CD4-positive, alpha-beta T cell (primary cell): ENCODE measurements around the gene PIK3R1. TPM values are rescaled to one million over a fixed set of nuclear protein-coding genes. Genes with fewer than 3 reads are reported as not detected.

Experiments used
- ATAC-seq: fragments of 200-7000 bp; cut with Tn5 transposase; one replicate; pipeline ENCODE4 v1.10.0; 2022; ENCODE audit warnings: mild to moderate bottlenecking; ENCODE audit not compliant: poor library complexity
- CTCF ChIA-PET: fragments of 350-600 bp; sonication (Branson Sonifier 250); formaldehyde crosslinking; loops from one replicate; lab custom pipeline; 2021; ENCODE audit warnings: antibody characterized with exemption, inconsistent platforms; lab: Charles Lee
- POLR2A ChIA-PET: fragments of 350-600 bp; sonication (Branson Sonifier 250); formaldehyde crosslinking; loops from one replicate; lab custom pipeline; 2021; ENCODE audit warnings: antibody characterized with exemption, inconsistent platforms; lab: Charles Lee
- DNase-seq, 14 experiments: peaks; one replicate each; pipeline ENCODE4 v3.0.0-alpha.2; 2013 to 2020; ENCODE audit warnings: mixed read lengths in 2 of 14
- H3K27ac ChIP-seq, 2 donors: one replicate each; pipeline versions ENCODE4 v1.5.1 to v1.7.0; 2013; ENCODE audit warnings: low read length in 2 of 2, low read depth in 1 of 2, mild to moderate bottlenecking in 1 of 2
- H3K27me3 ChIP-seq, 2 experiments: 1 replicate in 1 of 2; 2 replicates in 1 of 2; pipeline versions ENCODE4 v1.6.1 to v1.7.0; 2013; ENCODE audit warnings: low read length in 2 of 2, control low read depth in 1 of 2, mild to moderate bottlenecking in 1 of 2, moderate library complexity in 1 of 2; ENCODE audit not compliant: insufficient read depth in 2 of 2, control insufficient read depth in 1 of 2
- H3K36me3 ChIP-seq: one replicate; pipeline ENCODE4 v1.6.1; 2013; ENCODE audit warnings: low read length, control low read depth; ENCODE audit not compliant: insufficient read depth
- H3K4me1 ChIP-seq: one replicate; pipeline ENCODE4 v1.6.1; 2013; ENCODE audit warnings: low read length, control low read depth; ENCODE audit not compliant: insufficient read depth
- H3K4me3 ChIP-seq: one replicate; pipeline ENCODE4 v1.5.1; 2013; ENCODE audit warnings: mild to moderate bottlenecking, low read length, moderate library complexity
- H3K9me3 ChIP-seq, 2 experiments: 1 replicate in 1 of 2; 2 replicates in 1 of 2; pipeline versions ENCODE4 v1.6.1 to v1.7.0; 2013; ENCODE audit warnings: low read length in 2 of 2, mild to moderate bottlenecking in 2 of 2, control low read depth in 1 of 2, moderate library complexity in 1 of 2; ENCODE audit not compliant: control insufficient read depth in 1 of 2, insufficient read depth in 1 of 2
- H3K27ac Mint-ChIP-seq: one replicate; pipeline ENCODE4 v1.8.0; 2020; ENCODE audit warnings: mixed read lengths
- H3K27me3 Mint-ChIP-seq: one replicate; pipeline ENCODE4 v1.8.0; 2021; ENCODE audit warnings: mixed read lengths
- H3K36me3 Mint-ChIP-seq: one replicate; pipeline ENCODE4 v1.8.0; 2021; ENCODE audit warnings: low read depth, mixed read lengths
- H3K4me1 Mint-ChIP-seq: one replicate; pipeline ENCODE4 v1.8.0; 2021; ENCODE audit warnings: low read depth, mixed read lengths
- H3K4me3 Mint-ChIP-seq: one replicate; pipeline ENCODE4 v1.8.0; 2020; ENCODE audit warnings: mild to moderate bottlenecking, mixed read lengths
- H3K9me3 Mint-ChIP-seq: one replicate; pipeline ENCODE4 v1.8.0; 2020; ENCODE audit warnings: mixed read lengths
- intact Hi-C, 2 experiments: fragments of 100-400 bp; cut with DNase I in 1 of 2; cut with micrococcal nuclease in 1 of 2; formaldehyde crosslinking; loops; one replicate each; pipeline versions ENCODE4 v1.15.1 to v1.9.0; 2023 to 2025; cut with DNase I, micrococcal nuclease
- total RNA-seq, 174 experiments: library from RNA in 2 of 174; stranded (reverse) in 2 of 174; gene quantifications; one replicate each; pipeline ENCODE4 v1.2.3 and lab custom pipeline; 2021 to 2026
- TF ChIP-seq, protein P1 (sequence below): fragments of 200-600 bp; IDR thresholded peaks from one replicate; pipeline ENCODE4 v1.8.0; 2022; ENCODE audit warnings: antibody characterized with exemption, mild to moderate bottlenecking

PIK3R1 gene
- total RNA-seq, 2 experiments from 2014 or later = 455 to 459 TPM

DNA sequence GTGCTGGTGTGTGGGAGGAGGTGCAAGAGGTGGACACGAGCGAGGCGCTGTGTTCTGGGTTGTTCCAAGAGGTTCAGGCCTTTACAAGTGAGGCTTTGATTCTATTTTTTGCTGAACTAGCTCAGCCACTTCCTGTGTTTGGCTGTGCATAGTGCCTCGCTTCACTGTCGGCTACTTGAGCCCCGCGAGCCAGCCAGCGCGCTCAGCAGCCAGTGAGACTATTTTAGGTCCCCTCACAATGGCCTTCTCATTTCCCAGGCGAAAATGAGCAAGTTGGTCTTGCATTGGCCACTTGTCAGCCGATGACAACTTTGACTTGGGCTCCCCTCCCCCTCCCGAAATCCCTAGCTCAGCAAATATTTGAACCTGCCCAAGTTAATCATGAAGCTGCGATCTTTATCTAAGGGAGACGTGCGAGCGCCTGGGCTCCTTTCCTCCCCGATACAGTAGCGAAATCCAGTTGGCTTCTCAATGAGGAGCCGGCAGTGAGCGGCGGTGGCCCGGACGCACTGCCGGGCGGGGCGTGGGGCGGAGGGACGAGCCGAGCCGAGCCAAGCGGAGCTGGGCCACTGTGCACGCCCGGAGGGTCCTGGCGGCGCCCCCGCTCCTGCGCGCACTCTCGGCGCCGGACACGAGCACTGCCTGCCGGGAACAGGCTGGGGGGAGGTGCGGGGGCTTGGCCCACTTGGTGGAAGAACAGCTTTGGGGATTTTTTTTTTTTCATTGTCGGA, 72.6 kb downstream of the PIK3R1 start:
- Histone ChIP-seq H3K4me3 (peak overlapping the region; percentile 65), H3K27ac (peak overlapping the region; percentile 45 to 52), H3K4me1 (peaks cover 46% of the 10 kb centered on the region), H3K9me3 (no peaks in the 10 kb centered on the region), H3K27me3 (no peaks in the 10 kb centered on the region), H3K36me3 (peaks cover 41% of the 10 kb centered on the region)
- no peaks in the 10 kb centered on the region for H3K9me3 Mint-ChIP-seq
- H3K27ac Mint-ChIP-seq = peak overlapping the region; percentile 91
- ATAC-seq (peak; percentile 73), DNase-seq (peak; percentile 19 to 81 (median 34))
- peak overlapping the region; percentile 94 for H3K4me3 Mint-ChIP-seq
- H3K27me3 Mint-ChIP-seq = no peaks in the 10 kb centered on the region
- peaks cover 89% of the 10 kb centered on the region for H3K36me3 Mint-ChIP-seq
- ChIA-PET POLR2A (interaction anchor here (0.9 to 3.5 kb wide), 11 partner anchors 8 to 171 kb away, joined by 3 to 18 read pairs (median 4); partner anchors contain the start of gene PIK3R1), CTCF (interaction anchor here (1.6 to 3.2 kb wide), 4 partner anchors 10 to 172 kb away, joined by 6 to 16 read pairs (median 10); no protein-coding TSS in a partner anchor)
- TF ChIP-seq, protein P1, sequence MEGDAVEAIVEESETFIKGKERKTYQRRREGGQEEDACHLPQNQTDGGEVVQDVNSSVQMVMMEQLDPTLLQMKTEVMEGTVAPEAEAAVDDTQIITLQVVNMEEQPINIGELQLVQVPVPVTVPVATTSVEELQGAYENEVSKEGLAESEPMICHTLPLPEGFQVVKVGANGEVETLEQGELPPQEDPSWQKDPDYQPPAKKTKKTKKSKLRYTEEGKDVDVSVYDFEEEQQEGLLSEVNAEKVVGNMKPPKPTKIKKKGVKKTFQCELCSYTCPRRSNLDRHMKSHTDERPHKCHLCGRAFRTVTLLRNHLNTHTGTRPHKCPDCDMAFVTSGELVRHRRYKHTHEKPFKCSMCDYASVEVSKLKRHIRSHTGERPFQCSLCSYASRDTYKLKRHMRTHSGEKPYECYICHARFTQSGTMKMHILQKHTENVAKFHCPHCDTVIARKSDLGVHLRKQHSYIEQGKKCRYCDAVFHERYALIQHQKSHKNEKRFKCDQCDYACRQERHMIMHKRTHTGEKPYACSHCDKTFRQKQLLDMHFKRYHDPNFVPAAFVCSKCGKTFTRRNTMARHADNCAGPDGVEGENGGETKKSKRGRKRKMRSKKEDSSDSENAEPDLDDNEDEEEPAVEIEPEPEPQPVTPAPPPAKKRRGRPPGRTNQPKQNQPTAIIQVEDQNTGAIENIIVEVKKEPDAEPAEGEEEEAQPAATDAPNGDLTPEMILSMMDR = no peak
- H3K4me1 Mint-ChIP-seq = peaks cover 93% of the 10 kb centered on the region
- intact Hi-C loops = loop anchor here (1.0 to 10.0 kb wide), 7 partner anchors 36 to 1283 kb away; partner anchors contain the start of gene SLC30A5 (in 1 of the 2)

DNA sequence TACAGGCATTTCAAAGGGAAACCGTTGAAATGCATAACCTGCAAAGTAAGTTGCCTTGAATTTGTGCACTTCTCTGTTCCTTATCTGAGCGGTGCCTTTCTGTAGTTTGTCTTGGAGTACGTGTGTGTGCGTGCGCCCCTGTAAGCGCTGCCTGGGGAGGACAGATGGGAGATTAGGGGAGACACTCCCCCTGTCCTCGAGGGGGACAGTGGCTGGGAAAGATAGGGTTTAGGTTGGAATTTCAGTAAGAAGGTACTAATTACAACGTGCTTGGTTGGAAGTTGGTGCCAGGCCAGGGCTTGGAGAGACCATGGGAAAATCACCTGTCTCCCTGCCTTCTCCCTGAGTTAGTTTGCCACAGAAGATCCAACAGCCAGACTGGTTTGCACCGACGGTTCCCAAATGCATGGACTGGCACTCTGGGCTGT, 73.2 kb downstream of the PIK3R1 start:
- Histone ChIP-seq H3K27me3 (no peaks in the 10 kb centered on the region), H3K9me3 (no peaks in the 10 kb centered on the region), H3K4me3 (peak overlapping the region; percentile 65), H3K27ac (peak overlapping the region in 1 of 2 donors; percentile 45), H3K4me1 (peaks cover 43% of the 10 kb centered on the region), H3K36me3 (peaks cover 41% of the 10 kb centered on the region)
- CTCF ChIA-PET = interaction anchor here (1.6 to 3.2 kb wide), 4 partner anchors 9 to 171 kb away, joined by 6 to 16 read pairs (median 10); no protein-coding TSS in a partner anchor
- intact Hi-C loops = loop anchor here (1.0 to 10.0 kb wide), 7 partner anchors 36 to 1284 kb away; partner anchors contain the start of gene SLC30A5 (in 1 of the 2)
- Mint-ChIP-seq H3K27ac (peak overlapping the region; percentile 91), H3K4me1 (peaks cover 88% of the 10 kb centered on the region), H3K9me3 (no peaks in the 10 kb centered on the region), H3K36me3 (peaks cover 90% of the 10 kb centered on the region), H3K4me3 (peak overlapping the region; percentile 94), H3K27me3 (no peaks in the 10 kb centered on the region)
- TF ChIP-seq, protein P1 = no peak
- POLR2A ChIA-PET = interaction anchor here (0.9 to 3.5 kb wide), 9 partner anchors 9 to 170 kb away, joined by 3 to 18 read pairs (median 4); partner anchors contain the start of gene PIK3R1
- DNase-seq (no peak), ATAC-seq (peak; percentile 2)

GRCh38 chr5:68289498-68289897, 73.9 kb downstream of the PIK3R1 start:
- Mint-ChIP-seq H3K4me1 (peaks cover 81% of the 10 kb centered on the region), H3K36me3 (peaks cover 90% of the 10 kb centered on the region), H3K27ac (peak overlapping the region; percentile 91), H3K9me3 (no peaks in the 10 kb centered on the region), H3K4me3 (peak overlapping the region; percentile 94), H3K27me3 (no peaks in the 10 kb centered on the region)
- no peak overlapping the region for H3K4me3 ChIP-seq
- ATAC-seq = no peak
- H3K27me3 ChIP-seq = no peaks in the 10 kb centered on the region
- H3K4me1 ChIP-seq = peaks cover 35% of the 10 kb centered on the region
- ChIA-PET CTCF (no interaction called here), POLR2A (no interaction called here)
- H3K9me3 ChIP-seq = no peaks in the 10 kb centered on the region
- H3K27ac ChIP-seq = no peak overlapping the region
- peaks cover 41% of the 10 kb centered on the region for H3K36me3 ChIP-seq
- intact Hi-C loops = loop anchor here (5.0 to 10.0 kb wide), 5 partner anchors 37 to 1285 kb away; partner anchors contain the start of gene SLC30A5 (in 1 of the 2)
- no peak for DNase-seq
- TF ChIP-seq, protein P1 = no peak
